GM12873 (cell line): Measurements from ENCODE around the gene MTHFD1L.

Experiments
- CTCF ChIP-seq: IDR thresholded peaks from 2 replicates; pipeline ENCODE4 v1.5.1; 2012; ENCODE audit warnings: low read depth, mild to moderate bottlenecking, moderate library complexity, low read length, control low read depth; ENCODE audit not compliant: insufficient read depth; ENCODE audit errors: missing control alignments

Gene MTHFD1L

DNA sequence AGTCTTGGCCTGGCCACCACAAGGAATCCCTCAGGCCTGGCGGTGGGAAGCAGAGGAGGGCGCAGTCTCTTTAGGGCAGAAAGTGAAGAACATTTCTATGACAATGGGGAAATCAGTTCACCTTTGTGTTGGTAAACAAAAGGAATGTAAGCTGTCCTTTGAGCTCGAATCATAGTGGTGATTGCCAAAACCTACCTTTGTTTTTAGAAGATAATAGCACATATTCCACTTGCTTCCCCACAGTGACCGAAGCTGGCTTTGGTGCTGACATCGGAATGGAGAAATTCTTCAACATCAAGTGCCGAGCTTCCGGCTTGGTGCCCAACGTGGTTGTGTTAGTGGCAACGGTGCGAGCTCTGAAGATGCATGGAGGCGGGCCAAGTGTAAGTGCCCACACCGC lies 144.1 kb downstream of the MTHFD1L start:
- no peak for TF ChIP-seq CTCF

- TF ChIP-seq CTCF, result no peak
Observed at GRCh38 chr6:151010071-151010470, 144.6 kb downstream of the MTHFD1L start.

DNA sequence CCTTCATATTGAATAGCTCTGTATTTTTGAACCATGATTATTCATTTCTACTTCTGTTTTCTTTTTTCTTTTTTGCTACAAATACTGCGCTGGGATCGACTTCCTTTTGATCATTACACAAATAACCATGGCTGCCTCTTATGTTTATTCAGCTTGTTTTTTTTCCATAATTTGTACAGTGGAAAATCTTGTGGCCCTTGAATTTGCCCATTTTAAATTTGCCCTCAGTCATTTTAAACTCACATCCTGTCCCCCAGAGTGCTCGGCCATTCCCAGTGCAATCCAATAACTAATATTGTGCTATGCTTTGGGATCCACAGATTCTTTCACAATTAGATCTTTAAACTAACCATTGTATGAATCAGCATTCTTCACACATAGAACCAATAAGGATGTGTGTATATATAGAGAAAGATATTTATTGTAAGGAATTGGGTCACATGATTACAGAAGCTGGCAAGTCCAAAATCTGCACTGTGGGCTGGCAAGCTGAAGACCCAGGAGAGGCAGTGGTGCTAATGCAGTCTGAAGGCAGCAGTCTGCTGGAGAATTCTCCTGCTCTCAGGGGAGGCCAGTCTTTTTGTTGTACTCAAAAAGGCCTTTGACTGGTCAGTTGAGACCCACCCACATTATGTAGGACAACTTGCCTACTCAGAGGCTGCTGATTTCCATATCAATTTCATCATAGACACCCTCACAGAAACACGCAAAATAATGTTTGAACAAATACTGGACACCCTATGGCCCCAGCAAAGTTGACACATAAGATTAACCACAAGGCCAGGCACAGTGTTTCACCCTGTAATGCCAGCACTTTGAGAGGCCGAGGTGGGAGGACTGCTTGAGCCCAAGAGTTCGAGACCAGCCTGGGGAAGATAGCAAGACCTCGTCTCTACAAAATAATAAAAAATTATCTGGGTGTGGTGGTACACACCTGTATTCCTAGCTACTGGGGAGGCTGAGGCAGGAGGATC lies 147.1 kb downstream of the MTHFD1L start:
- no peak for TF ChIP-seq CTCF

DNA sequence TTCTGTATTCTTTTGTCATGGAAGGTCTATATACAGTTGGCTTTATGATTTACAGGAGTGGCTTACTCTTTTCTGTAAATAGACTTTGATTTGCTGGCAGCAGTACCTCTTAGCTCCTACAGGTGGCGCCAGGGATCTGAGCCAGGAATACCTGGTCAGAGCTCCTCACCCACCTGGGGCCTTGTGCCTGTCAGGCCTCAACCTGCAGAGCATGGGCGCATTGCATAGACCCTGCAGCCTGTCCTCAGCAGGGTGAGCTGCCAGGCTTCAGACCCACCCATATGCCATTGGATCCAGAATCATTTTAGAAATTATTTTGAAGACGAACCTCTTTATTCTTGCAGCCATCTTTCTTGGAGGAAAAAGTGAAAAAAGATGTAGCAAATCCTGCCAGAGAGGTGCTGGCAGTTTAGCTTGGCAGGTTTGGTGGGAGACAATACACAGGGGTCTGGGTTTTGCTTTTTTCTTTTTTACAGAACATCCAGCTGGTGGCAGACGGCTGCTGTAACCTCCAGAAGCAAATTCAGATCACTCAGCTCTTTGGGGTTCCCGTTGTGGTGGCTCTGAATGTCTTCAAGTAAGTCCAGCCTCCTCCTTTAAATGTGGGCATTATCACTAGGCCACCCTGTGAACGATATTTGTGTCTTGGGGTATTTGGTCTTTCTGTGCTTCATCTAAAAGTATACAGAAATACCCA lies 149.1 kb downstream of the MTHFD1L start:
- TF ChIP-seq CTCF, result peak; percentile 95

GRCh38 chr6:151015101-151015700 lies 149.7 kb downstream of the MTHFD1L start:
- TF ChIP-seq CTCF, result no peak

DNA sequence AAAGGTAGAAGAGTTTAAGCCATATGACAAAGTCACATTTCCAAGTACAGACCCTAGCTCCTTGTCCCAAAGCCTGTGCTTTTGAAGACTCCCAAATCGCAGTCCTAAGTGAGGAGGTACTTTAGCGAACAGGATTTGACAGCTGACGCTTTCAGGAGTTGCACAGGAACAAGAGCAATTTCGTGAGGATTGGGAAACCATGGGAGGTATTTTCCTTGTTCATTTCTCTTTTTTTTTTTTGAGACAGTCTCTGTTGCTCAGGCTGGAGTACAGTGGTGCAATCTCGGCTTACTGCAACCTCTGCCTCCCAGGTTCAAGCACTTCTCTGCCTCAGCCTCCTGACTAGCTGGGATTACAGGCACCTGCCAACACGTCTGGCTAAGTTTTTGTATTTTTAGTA lies 150.6 kb downstream of the MTHFD1L start:
- no peak for TF ChIP-seq CTCF

DNA sequence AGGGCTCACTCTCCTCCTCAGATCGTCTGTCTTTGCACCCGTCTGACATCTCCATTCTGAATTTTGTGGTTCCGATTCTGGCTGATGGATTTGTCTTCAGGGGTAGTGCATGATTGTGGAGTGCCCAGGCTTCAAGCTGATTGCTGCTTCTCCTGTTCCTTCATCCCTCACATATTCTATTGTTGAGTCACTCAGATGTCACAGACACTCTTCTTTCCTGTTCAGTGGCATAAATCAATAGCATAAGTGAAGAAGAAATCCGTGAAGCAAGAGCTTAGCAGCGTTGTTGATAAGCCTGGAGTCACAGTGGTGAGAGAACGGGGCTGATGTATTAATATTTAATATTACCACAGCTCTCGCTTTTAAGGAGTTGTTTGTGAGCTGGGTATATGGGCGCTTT lies 152.5 kb downstream of the MTHFD1L start:
- TF ChIP-seq CTCF, result no peak
